BJ (cell line): Measurements from ENCODE around the gene DNAL1. TPM values are rescaled to one million over a fixed set of nuclear protein-coding genes. Genes with fewer than 3 reads are reported as not detected.

Experiments
- CTCF ChIA-PET: fragments of 350-600 bp; formaldehyde crosslinking; extraction: SDS; loops from one replicate; lab custom pipeline; 2021; ENCODE audit warnings: antibody characterized with exemption, inconsistent platforms; lab: Yijun Ruan, JAX
- POLR2A ChIA-PET: fragments of 300-600 bp; sonication (Branson Sonifier 250); formaldehyde crosslinking; extraction: SDS; loops from one replicate; lab custom pipeline; 2021; ENCODE audit warnings: antibody characterized with exemption; lab: Charles Lee
- DNase-seq: peaks from one replicate; pipeline ENCODE4 v3.0.0-alpha.2; 2011; ENCODE audit warnings: low read depth
- H3K27me3 ChIP-seq: 2 replicates; pipeline ENCODE4 v1.6.0; 2011; ENCODE audit warnings: low read length; ENCODE audit not compliant: control insufficient read depth, insufficient read depth
- H3K36me3 ChIP-seq: 2 replicates; pipeline ENCODE4 v1.5.1; 2011; ENCODE audit warnings: low read length; ENCODE audit not compliant: control insufficient read depth, insufficient read depth
- H3K4me3 ChIP-seq: 2 replicates; pipeline ENCODE4 v1.5.1; 2011; ENCODE audit warnings: low read depth, mild to moderate bottlenecking, control low read depth, low read length
- CTCF ChIP-seq: IDR thresholded peaks from 2 replicates; pipeline ENCODE4 v1.5.1; 2011; ENCODE audit warnings: low read depth, mild to moderate bottlenecking, control low read depth, inconsistent platforms, low read length, moderate library complexity; ENCODE audit not compliant: insufficient read depth
- polyA plus RNA-seq: library from polyadenylated mRNA; depleted of rRNA; stranded (reverse); fragments of >200 nt; gene quantifications from 2 replicates; pipeline ENCODE4 v1.2.3, GENCODE V29; 2011

DNAL1 gene
- polyA plus RNA-seq, 1 experiment: 2.4 TPM

- ChIA-PET CTCF (interaction anchor here (0.6 to 6.4 kb wide), 7 partner anchors 12 to 110 kb away, joined by 3 to 45 read pairs (median 4); no protein-coding TSS in a partner anchor), POLR2A (interaction anchor here (0.6 kb wide), 1 partner anchor 15 kb away, joined by 3 read pairs; no protein-coding TSS in a partner anchor)
- no peak for TF ChIP-seq CTCF
- no peaks in the 10 kb centered on the region for H3K27me3 ChIP-seq
- peaks cover 30% of the 10 kb centered on the region for H3K36me3 ChIP-seq
- no peak for DNase-seq
- no peak overlapping the region for H3K4me3 ChIP-seq
Observed at GRCh38 chr14:73739899-73740617, 95.3 kb downstream of the DNAL1 start.

GRCh38 chr14:73740618-73741326, 96.0 kb downstream of the DNAL1 start:
- CTCF ChIA-PET: interaction anchor here (0.6 to 6.4 kb wide), 9 partner anchors 9 to 109 kb away, joined by 3 to 45 read pairs (median 5); no protein-coding TSS in a partner anchor
- Histone ChIP-seq H3K27me3 (no peaks in the 10 kb centered on the region), H3K4me3 (no peak overlapping the region), H3K36me3 (peaks cover 27% of the 10 kb centered on the region)
- POLR2A ChIA-PET: interaction anchor here (0.6 kb wide), 2 partner anchors 14 to 16 kb away, joined by 3 read pairs; no protein-coding TSS in a partner anchor
- DNase-seq: no peak
- TF ChIP-seq CTCF: no peak

GRCh38 chr14:73741386-73741875, 96.6 kb downstream of the DNAL1 start:
- CTCF ChIA-PET: interaction anchor here (1.1 to 6.4 kb wide), 6 partner anchors 10 to 86 kb away, joined by 4 to 45 read pairs (median 6); no protein-coding TSS in a partner anchor
- POLR2A ChIA-PET: interaction anchor here (0.6 kb wide), 2 partner anchors 15 to 45 kb away, joined by 3 read pairs; no protein-coding TSS in a partner anchor

GRCh38 chr14:73741876-73742519, 97.2 kb downstream of the DNAL1 start:
- POLR2A ChIA-PET: interaction anchor here (0.6 kb wide), 1 partner anchor 44 kb away, joined by 3 read pairs; no protein-coding TSS in a partner anchor
- H3K4me3 ChIP-seq: peak overlapping the region; percentile 17
- no peaks in the 10 kb centered on the region for H3K27me3 ChIP-seq

More at GRCh38 chr14:73741386-73741875, 96.6 kb downstream of the DNAL1 start:
- TF ChIP-seq CTCF: 0 out of 2 replicates have a peak, but pooled peaks have one; percentile 6
- no peaks in the 10 kb centered on the region for H3K27me3 ChIP-seq
- H3K4me3 ChIP-seq: peak overlapping the region; percentile 17
- DNase-seq: no peak
- H3K36me3 ChIP-seq: peaks cover 27% of the 10 kb centered on the region

More at GRCh38 chr14:73741876-73742519, 97.2 kb downstream of the DNAL1 start:
- TF ChIP-seq CTCF: no peak
- H3K36me3 ChIP-seq: peaks cover 23% of the 10 kb centered on the region
- CTCF ChIA-PET: interaction anchor here (1.0 to 6.4 kb wide), 8 partner anchors 12 to 85 kb away, joined by 4 to 45 read pairs (median 5); no protein-coding TSS in a partner anchor
- no peak for DNase-seq
